GM21367 (cell line): ENCODE results near the gene AMACR.
"Not testable (repeated sequence)": the region's sequence is repeated elsewhere in the genome, so short reads cannot be mapped to it uniquely, and the experiment has no call there.

Experiments
- ATAC-seq: cut with Tn5 transposase; IDR thresholded peaks from one replicate; pipeline ENCODE4 v1.9.1; 2021; ENCODE audit not compliant: unreplicated experiment

Gene AMACR

GRCh38 chr5:33969572-33970452 lies 38.0 kb downstream of the AMACR start:
- peak; percentile 69 for ATAC-seq

DNA sequence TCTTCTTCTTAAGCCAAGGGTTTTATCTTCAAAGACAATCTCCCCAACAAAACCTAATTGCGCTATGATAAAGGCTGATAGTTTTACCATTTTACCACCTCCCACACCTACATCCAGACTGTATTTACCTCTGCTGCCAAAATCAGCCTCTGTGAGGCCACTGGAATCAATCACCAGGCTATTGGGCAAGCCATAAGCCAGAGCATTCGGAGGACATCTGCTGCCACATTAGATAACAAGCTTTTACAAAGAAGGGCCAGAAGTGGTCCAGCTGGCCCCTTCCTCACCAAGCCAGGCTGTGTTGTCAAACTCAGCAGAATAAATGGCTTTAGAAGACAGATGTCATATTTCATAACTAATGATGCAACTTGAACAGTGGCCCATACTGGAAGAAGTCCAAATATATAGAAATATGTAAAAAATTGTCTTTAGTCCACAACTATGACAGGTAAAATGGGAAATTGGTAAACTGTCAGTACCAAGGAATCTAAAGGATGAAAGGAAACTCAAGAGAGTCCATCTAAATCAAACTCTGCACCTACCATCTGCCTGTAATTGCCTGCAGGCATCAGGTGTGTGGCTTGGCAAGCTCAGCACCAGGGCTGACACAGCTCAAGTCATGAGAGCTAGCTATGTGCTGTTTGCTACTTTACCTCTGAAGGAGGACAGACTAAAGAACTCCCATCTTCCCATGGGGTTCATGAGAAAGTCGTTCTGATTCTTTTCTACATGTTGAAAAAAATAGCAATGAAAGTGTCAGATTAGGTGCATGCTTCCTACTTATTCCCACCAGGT lies 39.4 kb downstream of the AMACR start:
- no peak for ATAC-seq

DNA sequence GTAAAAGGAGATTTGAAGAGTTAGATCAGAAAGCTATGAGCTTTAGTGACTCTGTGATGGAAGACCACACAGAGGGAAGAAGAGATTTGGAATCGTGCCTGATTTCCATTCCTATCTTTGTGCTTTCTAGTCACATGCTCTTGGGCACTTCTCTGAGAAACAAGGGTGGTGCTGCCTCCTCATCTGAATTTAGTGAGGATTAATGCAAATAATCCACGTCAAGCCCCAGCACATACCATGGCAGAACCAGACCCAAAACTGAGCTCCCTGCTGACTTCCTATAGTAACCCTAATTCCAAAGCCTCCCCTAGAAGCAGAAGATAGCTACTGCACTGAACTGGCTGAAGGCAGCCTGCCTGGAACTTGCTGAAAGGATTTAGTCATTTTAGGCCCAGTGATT lies 41.0 kb downstream of the AMACR start:
- no peak for ATAC-seq

DNA sequence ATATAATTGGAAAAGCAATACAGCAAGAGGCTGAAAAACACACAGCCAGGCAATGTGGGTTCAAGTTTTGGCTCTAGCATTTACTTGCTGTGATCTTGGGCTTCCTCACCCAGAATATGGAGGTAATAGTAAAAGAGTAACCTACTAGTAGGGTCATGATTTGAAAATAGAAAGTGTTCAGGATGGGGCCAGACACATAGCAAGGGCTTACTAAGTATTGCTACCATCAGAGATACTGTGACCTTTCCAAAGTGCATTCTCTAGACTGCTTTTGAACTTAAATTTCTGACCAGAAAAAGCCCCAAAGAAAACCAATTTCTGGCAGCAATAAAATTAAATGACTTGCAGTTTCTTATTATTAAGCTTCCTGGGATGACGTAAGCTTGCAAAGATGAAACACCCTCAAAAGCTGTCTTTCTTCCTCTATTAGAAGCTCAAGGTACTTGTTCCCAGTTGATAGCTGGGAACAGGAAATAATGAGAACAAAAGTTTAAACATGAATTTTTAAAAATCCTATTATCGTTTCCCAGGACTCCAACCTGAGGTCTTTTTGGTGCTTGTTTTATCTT lies 43.6 kb downstream of the AMACR start:
- ATAC-seq, result no peak

DNA sequence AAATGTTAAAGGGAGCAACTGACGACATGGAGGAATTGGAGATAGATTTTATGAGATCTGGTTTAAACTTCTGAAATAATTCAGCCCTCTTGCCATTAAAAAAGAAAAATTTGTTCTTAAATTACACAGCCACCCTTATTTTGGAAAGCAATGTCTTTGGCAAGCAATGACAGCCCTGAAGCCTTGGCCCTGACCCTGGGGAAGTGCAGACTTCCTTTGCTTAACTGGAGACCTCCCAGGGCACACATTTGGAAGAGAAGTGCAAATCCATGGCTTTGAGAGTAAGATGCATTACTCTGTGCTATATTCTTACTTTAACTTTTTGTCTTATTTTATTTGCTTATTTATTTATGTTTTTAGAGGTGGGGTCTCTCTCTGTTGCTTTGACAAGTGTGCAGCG lies 49.7 kb downstream of the AMACR start:
- no peak for ATAC-seq

- no peak for ATAC-seq
Measured at GRCh38 chr5:33957577-33958150, 50.2 kb downstream of the AMACR start.

GRCh38 chr5:33952175-33952574 lies 55.7 kb downstream of the AMACR start:
- not testable (repeated sequence) for ATAC-seq

DNA sequence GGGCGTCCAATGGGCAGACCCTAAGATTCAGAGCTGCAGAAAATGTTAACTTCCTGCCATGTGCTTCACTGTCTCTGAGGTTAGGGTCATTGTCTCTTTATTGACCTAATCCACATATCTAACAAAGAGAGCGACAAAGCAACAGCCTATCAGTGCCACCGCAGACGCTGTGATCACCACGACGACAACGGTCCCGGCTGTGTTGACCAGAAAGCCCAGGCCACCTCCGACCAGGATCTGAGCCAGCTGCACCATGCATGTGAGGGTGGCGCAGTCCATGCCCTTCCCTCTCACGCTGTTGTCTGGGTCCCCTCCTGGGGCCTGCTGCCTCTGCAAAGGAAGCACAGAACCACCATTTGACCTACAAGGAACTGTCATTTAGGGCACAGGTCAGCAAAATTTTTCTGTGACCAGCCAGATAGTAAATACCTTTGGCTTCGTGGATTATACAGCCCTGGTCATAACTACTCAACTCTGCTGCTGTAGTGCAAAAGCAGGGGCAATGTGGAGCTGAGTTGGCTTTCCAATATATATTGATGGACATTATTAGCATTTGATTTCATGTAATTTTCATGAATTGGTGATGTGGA lies 63.2 kb downstream of the AMACR start:
- no peak for ATAC-seq

DNA sequence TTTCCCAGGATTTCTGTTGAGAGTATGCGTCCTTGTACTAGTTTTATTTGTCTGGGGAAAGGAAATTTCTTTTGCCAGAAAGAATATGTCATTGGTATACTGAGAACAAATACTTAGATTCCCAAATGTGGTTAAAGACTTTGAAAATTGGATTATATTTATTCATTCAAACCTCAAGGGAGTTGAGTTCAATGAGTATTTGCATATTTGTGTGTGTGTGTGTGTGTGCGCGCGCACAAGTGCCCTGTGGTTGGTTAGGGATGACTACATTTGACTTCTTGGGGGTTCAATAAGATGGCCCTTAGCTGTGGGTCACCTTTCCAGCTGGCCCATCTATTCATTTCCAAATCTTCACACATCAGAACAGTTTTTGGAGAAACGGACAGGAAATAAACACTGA lies 66.8 kb downstream of the AMACR start:
- no peak for ATAC-seq

GRCh38 chr5:33939556-33940262 lies 68.1 kb downstream of the AMACR start:
- ATAC-seq, result no peak

DNA sequence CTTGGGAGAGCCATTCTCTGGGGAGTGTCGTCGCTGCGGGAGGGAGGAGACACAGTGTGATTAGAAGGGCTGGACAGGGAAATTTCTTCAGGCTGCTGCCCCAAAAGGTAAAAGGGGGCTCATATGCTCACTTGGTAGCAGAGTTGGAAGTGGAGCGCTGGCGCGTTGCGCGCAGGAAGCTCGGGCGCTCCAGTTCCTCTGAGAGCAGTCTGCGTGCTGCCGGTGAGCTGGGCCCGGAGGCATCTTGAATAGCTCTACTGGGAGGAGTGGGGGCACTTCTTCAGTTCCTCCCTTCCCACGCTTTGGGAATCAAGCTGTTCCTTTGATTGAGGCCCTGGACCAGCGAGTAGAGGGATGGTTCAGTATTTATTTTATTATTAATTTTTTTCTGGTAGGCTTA lies 69.0 kb downstream of the AMACR start:
- no peak for ATAC-seq

DNA sequence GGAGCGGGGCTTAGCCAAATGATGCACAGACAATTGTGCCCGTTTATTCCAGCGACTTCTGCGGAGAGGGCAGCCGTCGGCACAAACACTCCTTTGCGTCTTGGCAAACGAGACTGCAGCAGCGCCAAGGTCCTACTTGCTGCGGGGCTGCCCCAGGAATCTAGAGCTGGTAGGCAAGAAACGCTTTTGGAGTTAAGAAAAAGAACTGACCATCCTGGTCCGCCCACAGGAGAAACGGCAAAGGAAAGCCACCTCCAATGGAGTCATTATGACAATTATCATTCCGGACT lies 69.4 kb downstream of the AMACR start:
- ATAC-seq, result no peak

- no peak for ATAC-seq
Measured at GRCh38 chr5:33937707-33938506, 69.9 kb downstream of the AMACR start.

DNA sequence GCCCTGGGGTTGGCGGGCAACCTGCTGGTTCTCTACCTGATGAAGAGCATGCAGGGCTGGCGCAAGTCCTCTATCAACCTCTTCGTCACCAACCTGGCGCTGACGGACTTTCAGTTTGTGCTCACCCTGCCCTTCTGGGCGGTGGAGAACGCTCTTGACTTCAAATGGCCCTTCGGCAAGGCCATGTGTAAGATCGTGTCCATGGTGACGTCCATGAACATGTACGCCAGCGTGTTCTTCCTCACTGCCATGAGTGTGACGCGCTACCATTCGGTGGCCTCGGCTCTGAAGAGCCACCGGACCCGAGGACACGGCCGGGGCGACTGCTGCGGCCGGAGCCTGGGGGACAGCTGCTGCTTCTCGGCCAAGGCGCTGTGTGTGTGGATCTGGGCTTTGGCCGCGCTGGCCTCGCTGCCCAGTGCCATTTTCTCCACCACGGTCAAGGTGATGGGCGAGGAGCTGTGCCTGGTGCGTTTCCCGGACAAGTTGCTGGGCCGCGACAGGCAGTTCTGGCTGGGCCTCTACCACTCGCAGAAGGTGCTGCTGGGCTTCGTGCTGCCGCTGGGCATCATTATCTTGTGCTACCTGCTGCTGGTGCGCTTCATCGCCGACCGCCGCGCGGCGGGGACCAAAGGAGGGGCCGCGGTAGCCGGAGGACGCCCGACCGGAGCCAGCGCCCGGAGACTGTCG lies 70.7 kb downstream of the AMACR start:
- no peak for ATAC-seq

DNA sequence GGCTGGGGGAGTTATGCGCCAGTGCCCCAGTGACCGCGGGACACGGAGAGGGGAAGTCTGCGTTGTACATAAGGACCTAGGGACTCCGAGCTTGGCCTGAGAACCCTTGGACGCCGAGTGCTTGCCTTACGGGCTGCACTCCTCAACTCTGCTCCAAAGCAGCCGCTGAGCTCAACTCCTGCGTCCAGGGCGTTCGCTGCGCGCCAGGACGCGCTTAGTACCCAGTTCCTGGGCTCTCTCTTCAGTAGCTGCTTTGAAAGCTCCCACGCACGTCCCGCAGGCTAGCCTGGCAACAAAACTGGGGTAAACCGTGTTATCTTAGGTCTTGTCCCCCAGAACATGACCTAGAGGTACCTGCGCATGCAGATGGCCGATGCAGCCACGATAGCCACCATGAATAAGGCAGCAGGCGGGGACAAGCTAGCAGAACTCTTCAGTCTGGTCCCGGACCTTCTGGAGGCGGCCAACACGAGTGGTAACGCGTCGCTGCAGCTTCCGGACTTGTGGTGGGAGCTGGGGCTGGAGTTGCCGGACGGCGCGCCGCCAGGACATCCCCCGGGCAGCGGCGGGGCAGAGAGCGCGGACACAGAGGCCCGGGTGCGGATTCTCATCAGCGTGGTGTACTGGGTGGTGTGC lies 71.4 kb downstream of the AMACR start, which contains the start of gene RXFP3:
TSS of gene RXFP3 (plus strand) at position 6 of the 636 bp plus-strand sequence. CDS start at position 361, 355 bp downstream.
- ATAC-seq, result no peak
